ENCODE measurements around the gene CSH2.
"Not testable (repeated sequence)": the region's sequence is repeated elsewhere in the genome, so short reads cannot be mapped to it uniquely, and the experiment has no call there.

CSH2 gene

GRCh38 chr17:63914471-63914870 is 41.0 kb upstream of the CSH2 start:
- no peaks in the 10 kb centered on the region for H3K9me3 ChIP-seq (ENCODE audit: control insufficient read depth, low read length)
- H3K36me3 ChIP-seq (ENCODE audit: control insufficient read depth, insufficient read depth, low read length): no peaks in the 10 kb centered on the region
- H3K4me1 ChIP-seq (ENCODE audit: control insufficient read depth, insufficient read depth, low read length, poor library complexity, severe bottlenecking): no peaks in the 10 kb centered on the region
- no peak overlapping the region for H3K4me3 ChIP-seq (ENCODE audit: extremely low read depth, insufficient read depth, low read length, poor library complexity, severe bottlenecking)
- no peak overlapping the region for H3K27ac ChIP-seq (ENCODE audit: low read depth, low read length, severe bottlenecking)
- WGBS, 2 experiments (ENCODE audit: insufficient coverage in 2 of 2): 95 to 97% methylated on average over 7 of the region's 7 CpGs

DNA sequence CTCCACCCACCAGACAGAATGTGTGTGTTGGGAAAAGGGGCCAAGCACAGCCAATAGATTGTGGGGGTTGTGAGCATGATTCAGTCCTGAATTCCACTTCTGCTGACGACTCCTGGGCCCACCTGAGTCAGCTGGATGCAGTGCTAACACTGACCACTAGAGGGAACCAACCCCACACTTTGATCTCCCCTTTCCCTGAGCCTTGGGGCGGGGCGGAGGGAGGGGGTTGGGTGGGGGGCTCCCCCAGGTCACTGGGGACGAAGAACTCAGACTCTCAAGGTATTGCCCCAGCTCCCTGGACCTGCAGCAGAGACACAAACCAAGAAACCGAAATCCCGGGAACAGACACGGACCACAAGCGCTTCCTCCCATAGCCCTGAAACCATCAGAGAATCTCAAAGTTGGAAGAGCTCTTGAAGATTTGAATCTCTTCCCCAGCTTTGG is 38.2 kb upstream of the CSH2 start:
- Histone ChIP-seq H3K4me1 (ENCODE audit: control insufficient read depth, insufficient read depth, low read length, poor library complexity, severe bottlenecking) (no peaks in the 10 kb centered on the region), H3K9me3 (ENCODE audit: control insufficient read depth, low read length) (no peaks in the 10 kb centered on the region), H3K36me3 (ENCODE audit: control insufficient read depth, insufficient read depth, low read length) (no peaks in the 10 kb centered on the region), H3K4me3 (ENCODE audit: extremely low read depth, insufficient read depth, low read length, poor library complexity, severe bottlenecking) (no peak overlapping the region), H3K27ac (ENCODE audit: low read depth, low read length, severe bottlenecking) (no peak overlapping the region)
- WGBS, 2 experiments (ENCODE audit: insufficient coverage in 2 of 2): 72 to 84% methylated on average over 4 to 5 of the region's 8 CpGs

DNA sequence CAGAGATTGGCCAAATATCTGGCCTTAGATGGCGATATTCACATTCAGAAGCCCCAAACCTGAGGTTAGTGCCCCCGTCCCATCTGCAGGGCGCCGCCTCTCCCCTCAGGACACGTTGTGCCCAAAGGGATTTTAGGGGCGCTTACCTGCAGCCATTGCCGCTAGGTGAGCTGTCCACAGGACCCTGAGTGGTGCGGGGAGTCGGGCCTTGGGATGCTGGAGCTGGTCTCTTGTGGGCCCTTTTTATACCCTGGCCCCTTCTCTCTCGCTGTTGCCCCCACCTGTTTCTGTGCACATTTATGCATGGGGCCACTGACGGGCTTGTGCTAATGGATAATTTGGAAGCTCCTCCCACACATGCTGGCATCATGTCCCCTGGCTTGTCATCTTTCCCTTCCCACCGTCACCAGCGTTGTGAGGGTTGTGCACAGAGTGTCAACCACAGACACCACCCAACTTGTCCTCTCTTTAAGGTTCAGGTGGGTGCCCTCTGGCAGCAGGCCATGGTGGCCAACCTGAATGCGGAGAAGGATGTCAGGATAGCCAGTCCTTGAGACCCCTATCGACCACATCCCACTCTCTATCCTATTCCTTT is 37.7 kb upstream of the CSH2 start, which contains the start of gene CSHL1:
TSS of gene CSHL1 (minus strand) at position 218 of the 595 bp plus-strand sequence. CDS start at position 156, 62 bp downstream.
- Histone ChIP-seq H3K9me3 (ENCODE audit: control insufficient read depth, low read length) (no peaks in the 10 kb centered on the region), H3K4me1 (ENCODE audit: control insufficient read depth, insufficient read depth, low read length, poor library complexity, severe bottlenecking) (no peaks in the 10 kb centered on the region), H3K36me3 (ENCODE audit: control insufficient read depth, insufficient read depth, low read length) (no peaks in the 10 kb centered on the region), H3K27ac (ENCODE audit: low read depth, low read length, severe bottlenecking) (no peak within 1 kb of the TSS), H3K4me3 (ENCODE audit: extremely low read depth, insufficient read depth, low read length, poor library complexity, severe bottlenecking) (no peak within 1 kb of the TSS)
- 81 to 91% methylated on average over 10 to 11 of the region's 15 CpGs for WGBS, 2 experiments (ENCODE audit: insufficient coverage in 2 of 2)

DNA sequence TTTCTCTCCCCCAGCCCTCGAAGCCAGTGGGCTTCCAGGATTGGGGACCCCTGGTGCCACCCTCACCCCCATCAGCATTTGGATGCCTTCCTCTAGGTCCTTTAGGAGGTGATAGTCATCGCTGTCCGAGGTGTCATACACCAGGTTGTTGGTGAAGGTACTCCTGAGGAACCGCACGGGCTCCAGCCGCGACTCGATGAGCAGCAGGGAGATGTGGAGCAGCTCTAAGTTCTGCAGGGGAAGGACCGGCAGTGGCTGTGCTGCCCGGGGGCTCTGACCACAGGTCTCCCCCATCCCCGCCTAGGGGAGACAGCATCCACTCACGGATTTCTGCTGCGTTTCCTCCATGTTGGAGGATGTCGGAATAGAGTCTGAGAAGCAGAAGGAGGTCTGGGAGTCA is 36.6 kb upstream of the CSH2 start:
- 81 to 84% methylated on average over 13 of the region's 14 CpGs for WGBS, 2 experiments (ENCODE audit: insufficient coverage in 2 of 2)
- H3K36me3 ChIP-seq (ENCODE audit: control insufficient read depth, insufficient read depth, low read length): no peaks in the 10 kb centered on the region

GRCh38 chr17:63909586-63909985 is 36.1 kb upstream of the CSH2 start:
- H3K27ac ChIP-seq (ENCODE audit: low read depth, low read length, severe bottlenecking); H3K36me3 ChIP-seq (ENCODE audit: control insufficient read depth, insufficient read depth, low read length): not testable (repeated sequence)
- WGBS, 2 experiments (ENCODE audit: insufficient coverage in 2 of 2): 94 to 100% methylated on average over 5 to 8 of the region's 10 CpGs

More for the DNA sequence above, 36.6 kb upstream of the CSH2 start:
- Histone ChIP-seq H3K27ac (ENCODE audit: low read depth, low read length, severe bottlenecking) (no peak overlapping the region), H3K4me1 (ENCODE audit: control insufficient read depth, insufficient read depth, low read length, poor library complexity, severe bottlenecking) (no peaks in the 10 kb centered on the region), H3K9me3 (ENCODE audit: control insufficient read depth, low read length) (no peaks in the 10 kb centered on the region), H3K4me3 (ENCODE audit: extremely low read depth, insufficient read depth, low read length, poor library complexity, severe bottlenecking) (no peak overlapping the region)

GRCh38 chr17:63907161-63907778 is 33.8 kb upstream of the CSH2 start:
- H3K27ac ChIP-seq (ENCODE audit: low read depth, low read length, severe bottlenecking); H3K9me3 ChIP-seq (ENCODE audit: control insufficient read depth, low read length); H3K4me1 ChIP-seq (ENCODE audit: control insufficient read depth, insufficient read depth, low read length, poor library complexity, severe bottlenecking); H3K4me3 ChIP-seq (ENCODE audit: extremely low read depth, insufficient read depth, low read length, poor library complexity, severe bottlenecking); H3K36me3 ChIP-seq (ENCODE audit: control insufficient read depth, insufficient read depth, low read length): not testable (repeated sequence)
- 74 to 83% methylated on average over 5 to 6 of the region's 12 CpGs for WGBS, 2 experiments (ENCODE audit: insufficient coverage in 2 of 2)

More at GRCh38 chr17:63909586-63909985, 36.1 kb upstream of the CSH2 start:
- not testable (repeated sequence) for H3K9me3 ChIP-seq (ENCODE audit: control insufficient read depth, low read length); H3K4me3 ChIP-seq (ENCODE audit: extremely low read depth, insufficient read depth, low read length, poor library complexity, severe bottlenecking); H3K4me1 ChIP-seq (ENCODE audit: control insufficient read depth, insufficient read depth, low read length, poor library complexity, severe bottlenecking)

DNA sequence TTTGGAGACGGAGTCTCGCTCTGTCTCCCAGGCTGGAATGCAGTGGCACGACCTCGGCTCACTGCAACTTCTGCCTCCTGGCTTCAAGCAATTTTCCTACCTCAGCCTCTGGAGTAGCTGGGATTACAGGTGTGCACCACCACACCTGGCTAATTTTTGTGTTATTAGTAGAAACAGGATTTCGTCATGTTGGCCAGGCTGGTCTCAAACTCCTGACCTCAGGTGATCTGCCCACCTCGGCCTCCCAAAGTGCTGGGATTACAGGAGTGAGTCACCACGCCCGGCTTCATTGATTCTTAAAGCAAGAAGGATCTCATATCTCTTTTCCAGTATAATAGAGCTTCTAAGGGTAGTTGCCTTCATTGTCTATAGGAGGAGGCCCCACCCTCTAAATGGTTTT is 31.3 kb upstream of the CSH2 start:
- H3K4me1 ChIP-seq (ENCODE audit: control insufficient read depth, insufficient read depth, low read length, poor library complexity, severe bottlenecking); H3K4me3 ChIP-seq (ENCODE audit: extremely low read depth, insufficient read depth, low read length, poor library complexity, severe bottlenecking); H3K9me3 ChIP-seq (ENCODE audit: control insufficient read depth, low read length); H3K27ac ChIP-seq (ENCODE audit: low read depth, low read length, severe bottlenecking); H3K36me3 ChIP-seq (ENCODE audit: control insufficient read depth, insufficient read depth, low read length): not testable (repeated sequence)
- WGBS, 2 experiments (ENCODE audit: insufficient coverage in 2 of 2): 88 to 94% methylated on average over 5 to 7 of the region's 8 CpGs

- H3K4me3 ChIP-seq (ENCODE audit: extremely low read depth, insufficient read depth, low read length, poor library complexity, severe bottlenecking); H3K36me3 ChIP-seq (ENCODE audit: control insufficient read depth, insufficient read depth, low read length); H3K27ac ChIP-seq (ENCODE audit: low read depth, low read length, severe bottlenecking); H3K4me1 ChIP-seq (ENCODE audit: control insufficient read depth, insufficient read depth, low read length, poor library complexity, severe bottlenecking); H3K9me3 ChIP-seq (ENCODE audit: control insufficient read depth, low read length): not testable (repeated sequence)
- 51 to 68% methylated on average over 2 to 4 of the region's 5 CpGs for WGBS, 2 experiments (ENCODE audit: insufficient coverage in 2 of 2)
These were observed 30.3 kb upstream of the CSH2 start for GRCh38 chr17:63903787-63904201.

DNA sequence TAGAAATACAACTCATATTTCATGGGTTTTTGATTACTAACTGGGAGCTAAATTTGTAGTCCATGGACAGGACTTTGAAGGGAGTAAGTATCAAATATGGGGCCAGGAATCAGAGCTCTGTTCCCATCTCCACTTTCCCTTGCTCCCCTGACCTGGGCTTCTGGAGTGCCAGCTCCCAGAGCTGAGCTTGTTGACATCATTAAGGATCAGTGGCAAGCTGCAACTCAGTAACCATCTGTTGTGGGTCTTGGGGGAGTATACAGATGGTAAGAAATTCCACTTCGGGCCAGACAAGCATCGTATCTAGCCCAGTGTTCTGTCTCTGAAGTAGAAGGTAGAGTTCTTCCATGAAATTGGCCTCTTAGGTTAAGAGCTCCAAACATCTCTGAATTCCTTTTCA is 28.5 kb upstream of the CSH2 start:
- H3K4me1 ChIP-seq (ENCODE audit: control insufficient read depth, insufficient read depth, low read length, poor library complexity, severe bottlenecking); H3K36me3 ChIP-seq (ENCODE audit: control insufficient read depth, insufficient read depth, low read length); H3K9me3 ChIP-seq (ENCODE audit: control insufficient read depth, low read length); H3K4me3 ChIP-seq (ENCODE audit: extremely low read depth, insufficient read depth, low read length, poor library complexity, severe bottlenecking); H3K27ac ChIP-seq (ENCODE audit: low read depth, low read length, severe bottlenecking): not testable (repeated sequence)
- WGBS, 2 experiments (ENCODE audit: insufficient coverage in 2 of 2): 100% methylated on average over 2 of the region's 2 CpGs; no CpG with 5 or more reads in 1 of the 2 experiments

- WGBS, 2 experiments (ENCODE audit: insufficient coverage in 2 of 2): 87 to 96% methylated on average over 3 to 4 of the region's 6 CpGs
- H3K9me3 ChIP-seq (ENCODE audit: control insufficient read depth, low read length); H3K4me3 ChIP-seq (ENCODE audit: extremely low read depth, insufficient read depth, low read length, poor library complexity, severe bottlenecking); H3K36me3 ChIP-seq (ENCODE audit: control insufficient read depth, insufficient read depth, low read length); H3K27ac ChIP-seq (ENCODE audit: low read depth, low read length, severe bottlenecking); H3K4me1 ChIP-seq (ENCODE audit: control insufficient read depth, insufficient read depth, low read length, poor library complexity, severe bottlenecking): not testable (repeated sequence)
These were observed 25.7 kb upstream of the CSH2 start for GRCh38 chr17:63898899-63899798.

All from mesodermal cell (in vitro differentiated cells).